Measurements from ENCODE around the gene JAKMIP2. TPM values are rescaled to one million over a fixed set of nuclear protein-coding genes. Genes with fewer than 3 reads are reported as not detected.

Gene JAKMIP2
- total and polyA plus RNA-seq, 2 donors (not counting 3 experiments of a cell fraction or from before 2014, with no cell fraction given): not detected

DNA sequence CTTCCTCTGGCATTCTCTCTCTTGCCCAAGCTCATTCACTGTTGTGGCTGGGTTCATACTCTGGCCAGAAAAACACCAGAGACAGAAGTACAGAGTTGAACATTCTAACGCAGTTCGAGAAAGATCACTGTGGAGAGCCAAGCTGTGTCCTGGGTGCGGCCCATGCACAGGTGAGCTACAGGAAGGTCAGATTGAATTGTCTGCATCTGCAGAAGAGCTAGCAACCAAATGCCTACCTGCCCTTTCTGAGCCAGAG lies 145.9 kb downstream of the JAKMIP2 start:
- CTCF ChIA-PET: interaction anchor here (1.4 kb wide), 1 partner anchor 9 kb away, joined by 4 read pairs; no protein-coding TSS in a partner anchor
- no TSS peak for BruUV-seq (replicated peaks)

More for the DNA sequence above, 145.9 kb downstream of the JAKMIP2 start:
- POLR2A ChIA-PET: no interaction called here
- Histone ChIP-seq H3K9ac (replicated peaks; ENCODE audit: extremely low read depth, insufficient read depth, low read length) (no peak overlapping the region), H4K20me1 (replicated peaks; ENCODE audit: control insufficient read depth, extremely low read depth, insufficient read depth, low read length) (no peaks in the 10 kb centered on the region), H3K79me2 (ENCODE audit: control insufficient read depth, insufficient read depth, low read length) (no peaks in the 10 kb centered on the region), H3K36me3 (ENCODE audit: control insufficient read depth in 2 of 2, extremely low read depth in 1 of 2, insufficient read depth in 2 of 2, low read length in 2 of 2) (no peaks in the 10 kb centered on the region), H2AFZ (ENCODE audit: low read depth, low read length) (no peak overlapping the region), H3K27me3 (ENCODE audit: control insufficient read depth in 2 of 2, insufficient read depth in 2 of 2, low read length in 2 of 2) (peaks cover 0 to 4% of the 10 kb centered on the region in 2 experiments), H3K9me1 (replicated peaks; ENCODE audit: control insufficient read depth, extremely low read depth, insufficient read depth, low read length) (no peaks in the 10 kb centered on the region), H3K4me2 (ENCODE audit: insufficient read depth, low read length) (no peak overlapping the region), H3K9me3 (replicated peaks; ENCODE audit: control insufficient read depth, insufficient read depth, low read length) (no peaks in the 10 kb centered on the region), H3K27ac (ENCODE audit: insufficient read depth, low read depth, low read length) (no peak overlapping the region), H3K4me3 (replicated peaks in 1 of 3; ENCODE audit: insufficient read depth in 1 of 3, low read depth in 1 of 3, low read length in 3 of 3) (no peak overlapping the region), H3K4me1 (ENCODE audit: control insufficient read depth, extremely low read depth, insufficient read depth, low read length) (no peaks in the 10 kb centered on the region)
- DNase-seq (ENCODE audit: low read depth, low spot score) (no peak), FAIRE-seq (no peak)
- intact Hi-C loops (cut with micrococcal nuclease) (no loop called here), dilution Hi-C loops (cut with MboI; ENCODE audit: extremely low pct_ligation_motif_present, low sequenced_read_pairs) (no loop called here)
- TF ChIP-seq POLR2A (IDR thresholded peaks at IDR 0.05; ENCODE audit: low read depth, low read length) (no peak), POLR2AphosphoS5 (IDR thresholded peaks at IDR 0.05; ENCODE audit: insufficient read depth, low read depth, low read length) (no peak), MYC (IDR thresholded peaks at IDR 0.05; ENCODE audit: low read depth, low read length) (no peak), FOS (IDR thresholded peaks at IDR 0.05; ENCODE audit: borderline replicate concordance, insufficient read depth, low read length) (no peak), GATA2 (IDR thresholded peaks at IDR 0.05; ENCODE audit: insufficient read depth, insufficient read length, low read depth, low read length) (no peak), EZH2 (IDR thresholded peaks at IDR 0.05; ENCODE audit: borderline replicate concordance, low read depth, low read length, severe bottlenecking) (no peak), JUN (IDR thresholded peaks at IDR 0.05; ENCODE audit: borderline replicate concordance, insufficient read depth, insufficient read length, low read depth) (no peak)
- TF ChIP-seq, protein P1, sequence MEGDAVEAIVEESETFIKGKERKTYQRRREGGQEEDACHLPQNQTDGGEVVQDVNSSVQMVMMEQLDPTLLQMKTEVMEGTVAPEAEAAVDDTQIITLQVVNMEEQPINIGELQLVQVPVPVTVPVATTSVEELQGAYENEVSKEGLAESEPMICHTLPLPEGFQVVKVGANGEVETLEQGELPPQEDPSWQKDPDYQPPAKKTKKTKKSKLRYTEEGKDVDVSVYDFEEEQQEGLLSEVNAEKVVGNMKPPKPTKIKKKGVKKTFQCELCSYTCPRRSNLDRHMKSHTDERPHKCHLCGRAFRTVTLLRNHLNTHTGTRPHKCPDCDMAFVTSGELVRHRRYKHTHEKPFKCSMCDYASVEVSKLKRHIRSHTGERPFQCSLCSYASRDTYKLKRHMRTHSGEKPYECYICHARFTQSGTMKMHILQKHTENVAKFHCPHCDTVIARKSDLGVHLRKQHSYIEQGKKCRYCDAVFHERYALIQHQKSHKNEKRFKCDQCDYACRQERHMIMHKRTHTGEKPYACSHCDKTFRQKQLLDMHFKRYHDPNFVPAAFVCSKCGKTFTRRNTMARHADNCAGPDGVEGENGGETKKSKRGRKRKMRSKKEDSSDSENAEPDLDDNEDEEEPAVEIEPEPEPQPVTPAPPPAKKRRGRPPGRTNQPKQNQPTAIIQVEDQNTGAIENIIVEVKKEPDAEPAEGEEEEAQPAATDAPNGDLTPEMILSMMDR (IDR thresholded peaks at IDR 0.05; ENCODE audit: extremely low read depth in 1 of 2, insufficient read depth in 1 of 2, low read depth in 1 of 2, low read length in 2 of 2): no peak
- TF ChIP-seq, protein P2, sequence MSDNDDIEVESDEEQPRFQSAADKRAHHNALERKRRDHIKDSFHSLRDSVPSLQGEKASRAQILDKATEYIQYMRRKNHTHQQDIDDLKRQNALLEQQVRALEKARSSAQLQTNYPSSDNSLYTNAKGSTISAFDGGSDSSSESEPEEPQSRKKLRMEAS (IDR thresholded peaks at IDR 0.05; ENCODE audit: insufficient read depth, insufficient read length): no peak
